Measurements from ENCODE around the gene SGIP1.

The SGIP1 gene

GRCh38 chr1:66533804-66534740 is at the start of gene SGIP1:
Gene SGIP1 (plus strand): TSS chr1:66534153. CDS start chr1:66534359, 206 bp downstream.
- no peak for DNase-seq

GRCh38 chr1:66489151-66489550 is 44.8 kb upstream of the SGIP1 start:
- DNase-seq: no peak

GRCh38 chr1:66489972-66490601 is 43.9 kb upstream of the SGIP1 start:
- DNase-seq: no peak

- DNase-seq: no peak
These were observed 43.1 kb upstream of the SGIP1 start for GRCh38 chr1:66490816-66491215.

- no peak for DNase-seq
These were observed 41.5 kb upstream of the SGIP1 start for GRCh38 chr1:66492424-66492823.

GRCh38 chr1:66493731-66494130 is 40.2 kb upstream of the SGIP1 start:
- DNase-seq: no peak

GRCh38 chr1:66494482-66494881 is 39.5 kb upstream of the SGIP1 start:
- no peak for DNase-seq

- DNase-seq: no peak
These were observed 38.5 kb upstream of the SGIP1 start for GRCh38 chr1:66495495-66495894.

GRCh38 chr1:66497910-66498309 is 36.0 kb upstream of the SGIP1 start:
- DNase-seq: no peak

- DNase-seq: no peak
These were observed 33.7 kb upstream of the SGIP1 start for GRCh38 chr1:66500301-66500700.

GRCh38 chr1:66502086-66502485 is 31.9 kb upstream of the SGIP1 start:
- DNase-seq: no peak

- no peak for DNase-seq
These were observed 30.0 kb upstream of the SGIP1 start for GRCh38 chr1:66503841-66504470.

GRCh38 chr1:66505671-66506392 is 28.1 kb upstream of the SGIP1 start:
- no peak for DNase-seq

GRCh38 chr1:66506393-66506687 is 27.6 kb upstream of the SGIP1 start:
- no peak for DNase-seq

- no peak for DNase-seq
These were observed 27.0 kb upstream of the SGIP1 start for GRCh38 chr1:66506991-66507390.

- no peak for DNase-seq
These were observed 23.5 kb upstream of the SGIP1 start for GRCh38 chr1:66510407-66510806.

- no peak for DNase-seq
These were observed 22.8 kb upstream of the SGIP1 start for GRCh38 chr1:66511118-66511517.

- DNase-seq: no peak
These were observed 16.0 kb upstream of the SGIP1 start for GRCh38 chr1:66517959-66518358.

- no peak for DNase-seq
These were observed 15.3 kb upstream of the SGIP1 start for GRCh38 chr1:66518654-66519053.

- DNase-seq: no peak
These were observed 14.0 kb upstream of the SGIP1 start for GRCh38 chr1:66519992-66520391.

- no peak for DNase-seq
These were observed 13.3 kb upstream of the SGIP1 start for GRCh38 chr1:66520655-66521054.

GRCh38 chr1:66521721-66522365 is 12.1 kb upstream of the SGIP1 start:
- no peak for DNase-seq

- DNase-seq: no peak
These were observed 10.4 kb upstream of the SGIP1 start for GRCh38 chr1:66523562-66523961.

Data from DMS 273 treated with DMSO at 0.1 percent for 48 hours (cell line).